ENCODE data around the gene PRSS33. TPM values are rescaled to one million over a fixed set of nuclear protein-coding genes. Genes with fewer than 3 reads are reported as not detected.

PRSS33 gene
- total and polyA plus RNA-seq, 4 experiments from 2014 or later = not detected

GRCh38 chr16:2784358-2785100, 2.8 kb downstream of the PRSS33 start:
- Mint-ChIP-seq H3K9me3 (no peaks in the 10 kb centered on the region), H3K27ac (peak overlapping the region in 6 of 7 donors; percentile 29 to 86 (median 72)), H3K36me3 (no peaks in the 10 kb centered on the region), H3K4me3 (peak overlapping the region; percentile 76 to 89 (median 88)), H3K4me1 (peaks cover 1 to 12% (median 5%) of the 10 kb centered on the region in 4 donors), H3K27me3 (peaks cover 6 to 10% of the 10 kb centered on the region in 2 donors)
- Histone ChIP-seq H3K27ac (ENCODE audit: low read depth, low read length) (no peak overlapping the region), H3K4me1 (ENCODE audit: insufficient read depth, low read length) (peaks cover 16% of the 10 kb centered on the region), H3K36me3 (ENCODE audit: insufficient read depth, low read length) (no peaks in the 10 kb centered on the region), H3K27me3 (ENCODE audit: insufficient read depth, low read length) (no peaks in the 10 kb centered on the region), H3K9me3 (ENCODE audit: control insufficient read depth in 1 of 2, low read length in 2 of 2) (no peaks in the 10 kb centered on the region), H3K4me3 (ENCODE audit: low read length in 2 of 2) (peak overlapping the region; percentile 11 to 59)
- ChIA-PET POLR2A (ENCODE audit: partially characterized antibody) (interaction anchor here (3.6 kb wide), 1 partner anchor 31 kb away, joined by 15 read pairs; the partner anchor contains the start of gene SRRM2), CTCF (ENCODE audit: partially characterized antibody) (interaction anchor here (1.1 kb wide), 2 partner anchors 19 to 84 kb away, joined by 3 to 4 read pairs; no protein-coding TSS in a partner anchor)
- DNase-seq = peak in 1 of 5 donors; percentile 28
- intact Hi-C loops (cut with micrococcal nuclease) = no loop called here

- H3K4me3 Mint-ChIP-seq = peak overlapping the region in 4 of 8 donors; percentile 13 to 45 (median 18)
- Histone ChIP-seq H3K9me3 (ENCODE audit: control insufficient read depth in 1 of 2, low read length in 2 of 2) (no peaks in the 10 kb centered on the region), H3K4me1 (ENCODE audit: insufficient read depth, low read length) (peaks cover 22% of the 10 kb centered on the region), H3K36me3 (ENCODE audit: insufficient read depth, low read length) (no peaks in the 10 kb centered on the region), H3K27ac (ENCODE audit: low read depth, low read length) (no peak overlapping the region), H3K27me3 (ENCODE audit: insufficient read depth, low read length) (no peaks in the 10 kb centered on the region), H3K4me3 (ENCODE audit: low read length in 2 of 2) (no peak overlapping the region)
- intact Hi-C loops (cut with micrococcal nuclease) = no loop called here
- H3K36me3 Mint-ChIP-seq = no peaks in the 10 kb centered on the region
- peaks cover 2 to 19% (median 6%) of the 10 kb centered on the region in 4 donors for H3K4me1 Mint-ChIP-seq
- peak in 1 of 5 donors; percentile 15 for DNase-seq
- H3K27ac Mint-ChIP-seq = peak overlapping the region in 2 of 7 donors; percentile 27 to 37
- CTCF ChIA-PET (ENCODE audit: partially characterized antibody) = interaction anchor here (1.1 kb wide), 1 partner anchor 19 kb away, joined by 3 read pairs; no protein-coding TSS in a partner anchor
- POLR2A ChIA-PET (ENCODE audit: partially characterized antibody) = interaction anchor here (1.3 to 3.6 kb wide), 2 partner anchors 30 to 85 kb away, joined by 3 to 15 read pairs; partner anchors contain the start of gene SRRM2
- peaks cover 3 to 8% of the 10 kb centered on the region in 2 donors for H3K27me3 Mint-ChIP-seq
- no peaks in the 10 kb centered on the region for H3K9me3 Mint-ChIP-seq
Observed at GRCh38 chr16:2783581-2784357, 3.6 kb downstream of the PRSS33 start.

GRCh38 chr16:2782583-2783351, 4.6 kb downstream of the PRSS33 start:
- no peaks in the 10 kb centered on the region for H3K27me3 ChIP-seq (ENCODE audit: insufficient read depth, low read length)
- no peak overlapping the region for H3K27ac ChIP-seq (ENCODE audit: low read depth, low read length)
- Mint-ChIP-seq H3K4me3 (peak overlapping the region in 1 of 8 donors; percentile 32), H3K27me3 (peaks cover 3 to 4% of the 10 kb centered on the region in 2 donors), H3K27ac (peak overlapping the region in 1 of 7 donors; percentile 69), H3K36me3 (peaks cover 0 to 6% of the 10 kb centered on the region in 2 donors), H3K4me1 (peaks cover 10 to 29% (median 16%) of the 10 kb centered on the region in 4 donors), H3K9me3 (no peaks in the 10 kb centered on the region)
- H3K4me1 ChIP-seq (ENCODE audit: insufficient read depth, low read length) = peaks cover 31% of the 10 kb centered on the region
- intact Hi-C loops (cut with micrococcal nuclease) = no loop called here
- H3K9me3 ChIP-seq (ENCODE audit: control insufficient read depth in 1 of 2, low read length in 2 of 2) = no peaks in the 10 kb centered on the region
- POLR2A ChIA-PET (ENCODE audit: partially characterized antibody) = interaction anchor here (1.3 to 3.6 kb wide), 2 partner anchors 29 to 86 kb away, joined by 3 to 15 read pairs; partner anchors contain the start of gene SRRM2
- H3K36me3 ChIP-seq (ENCODE audit: insufficient read depth, low read length) = no peaks in the 10 kb centered on the region
- CTCF ChIA-PET (ENCODE audit: partially characterized antibody) = no interaction called here
- no peak for DNase-seq
- no peak overlapping the region for H3K4me3 ChIP-seq (ENCODE audit: low read length in 2 of 2)

- Histone ChIP-seq H3K27me3 (ENCODE audit: insufficient read depth, low read length) (no peaks in the 10 kb centered on the region), H3K4me3 (ENCODE audit: low read length in 2 of 2) (no peak overlapping the region), H3K27ac (ENCODE audit: low read depth, low read length) (no peak overlapping the region), H3K9me3 (ENCODE audit: control insufficient read depth in 1 of 2, low read length in 2 of 2) (no peaks in the 10 kb centered on the region), H3K36me3 (ENCODE audit: insufficient read depth, low read length) (no peaks in the 10 kb centered on the region), H3K4me1 (ENCODE audit: insufficient read depth, low read length) (peaks cover 34% of the 10 kb centered on the region)
- H3K4me1 Mint-ChIP-seq = peaks cover 16 to 39% (median 30%) of the 10 kb centered on the region in 4 donors
- peaks cover 0 to 20% of the 10 kb centered on the region in 2 donors for H3K36me3 Mint-ChIP-seq
- no peaks in the 10 kb centered on the region for H3K27me3 Mint-ChIP-seq
- peak overlapping the region in 3 of 8 donors; percentile 39 to 59 (median 44) for H3K4me3 Mint-ChIP-seq
- H3K9me3 Mint-ChIP-seq = no peaks in the 10 kb centered on the region
- POLR2A ChIA-PET (ENCODE audit: partially characterized antibody) = interaction anchor here (0.7 to 0.8 kb wide), 2 partner anchors 27 to 88 kb away, joined by 3 read pairs; no protein-coding TSS in a partner anchor
- CTCF ChIA-PET (ENCODE audit: partially characterized antibody) = no interaction called here
- peak in 1 of 5 donors; percentile 24 for DNase-seq
- intact Hi-C loops (cut with micrococcal nuclease) = loop anchor here (5.0 to 10.0 kb wide), 2 partner anchors 87 to 245 kb away; partner anchors contain the start of genes CEMP1 and PDPK1
- H3K27ac Mint-ChIP-seq = peak overlapping the region in 3 of 7 donors; percentile 46 to 72 (median 50)
Observed at GRCh38 chr16:2779978-2780898, 7.1 kb downstream of the PRSS33 start.

- DNase-seq = peak in 1 of 5 donors; percentile 31
- ChIA-PET CTCF (ENCODE audit: partially characterized antibody) (interaction anchor here (1.1 kb wide), 1 partner anchor 89 kb away, joined by 4 read pairs; no protein-coding TSS in a partner anchor), POLR2A (ENCODE audit: partially characterized antibody) (interaction anchor here (0.7 to 8.8 kb wide), 9 partner anchors 12 to 815 kb away, joined by 3 to 142 read pairs (median 7); partner anchors contain the start of genes FLYWCH1, FLYWCH2, KCTD5 and RPS2)
- Histone ChIP-seq H3K27ac (ENCODE audit: low read depth, low read length) (no peak overlapping the region), H3K9me3 (ENCODE audit: control insufficient read depth in 1 of 2, low read length in 2 of 2) (no peaks in the 10 kb centered on the region), H3K4me1 (ENCODE audit: insufficient read depth, low read length) (peaks cover 36% of the 10 kb centered on the region), H3K4me3 (ENCODE audit: low read length in 2 of 2) (no peak overlapping the region), H3K27me3 (ENCODE audit: insufficient read depth, low read length) (no peaks in the 10 kb centered on the region), H3K36me3 (ENCODE audit: insufficient read depth, low read length) (peaks cover 5% of the 10 kb centered on the region)
- Mint-ChIP-seq H3K4me1 (peaks cover 14 to 43% (median 27%) of the 10 kb centered on the region in 4 donors), H3K9me3 (no peaks in the 10 kb centered on the region), H3K36me3 (peaks cover 0 to 23% of the 10 kb centered on the region in 2 donors), H3K4me3 (peak overlapping the region in 5 of 8 donors; percentile 41 to 99 (median 94)), H3K27ac (peak overlapping the region in 6 of 7 donors; percentile 19 to 99 (median 98)), H3K27me3 (no peaks in the 10 kb centered on the region)
- intact Hi-C loops (cut with micrococcal nuclease) = loop anchor here (5.0 to 10.0 kb wide), 2 partner anchors 88 to 245 kb away; partner anchors contain the start of genes CEMP1 and PDPK1
Observed at GRCh38 chr16:2779151-2779920, 8.0 kb downstream of the PRSS33 start.

Measured in CD4-positive, alpha-beta memory T cell (primary cell).